Panc1 (cell line): ENCODE measurements around the gene RPLP1.

ENCODE experiments used
- CTCF ChIP-seq: fragments of 450-650 bp; IDR thresholded peaks from 2 replicates; pipeline ENCODE4 v1.5.1; 2017; ENCODE audit warnings: mild to moderate bottlenecking
- POLR2AphosphoS5 ChIP-seq: IDR thresholded peaks from 2 replicates; pipeline ENCODE4 v1.6.1; 2012; ENCODE audit warnings: mild to moderate bottlenecking, low read depth, low read length, moderate library complexity
- REST ChIP-seq, 2 experiments: IDR thresholded peaks; 2 replicates each; pipeline ENCODE4 v1.6.1; 2011 to 2012; ENCODE audit warnings: low read depth in 2 of 2, control low read depth in 1 of 2, low read length in 1 of 2, mild to moderate bottlenecking in 1 of 2, moderate library complexity in 1 of 2; ENCODE audit not compliant: insufficient read depth in 1 of 2
- SIN3A ChIP-seq: IDR thresholded peaks from 2 replicates; pipeline ENCODE4 v1.6.1; 2012; ENCODE audit warnings: low read depth, mild to moderate bottlenecking, low read length, moderate library complexity, borderline replicate concordance; ENCODE audit not compliant: insufficient read depth
- TCF7L2 ChIP-seq: IDR thresholded peaks from 2 replicates; pipeline ENCODE4 v1.6.1; 2011; ENCODE audit warnings: mild to moderate bottlenecking, low read depth, low read length, inconsistent platforms

GRCh38 chr15:69497667-69498066 lies 45.0 kb downstream of the RPLP1 start:
- TF ChIP-seq SIN3A (no peak), CTCF (no peak), REST (IDR thresholded peaks at IDR 0.05; ENCODE audit: insufficient read depth in 1 of 2, low read depth in 2 of 2, low read length in 1 of 2) (no peak), TCF7L2 (no peak), POLR2AphosphoS5 (no peak)
